GM21717 (cell line): ENCODE data around the gene ADGRD1.

Experiments used
- ATAC-seq: cut with Tn5 transposase; IDR thresholded peaks from one replicate; pipeline ENCODE4 v1.9.1; 2021; ENCODE audit warnings: mild to moderate bottlenecking, moderate library complexity; ENCODE audit not compliant: unreplicated experiment

ADGRD1 gene

GRCh38 chr12:131085816-131086591, 132.3 kb downstream of the ADGRD1 start:
- ATAC-seq: no peak

GRCh38 chr12:131087302-131087818, 133.7 kb downstream of the ADGRD1 start:
- ATAC-seq: no peak

- no peak for ATAC-seq
Observed at GRCh38 chr12:131087991-131088700, 134.4 kb downstream of the ADGRD1 start.

DNA sequence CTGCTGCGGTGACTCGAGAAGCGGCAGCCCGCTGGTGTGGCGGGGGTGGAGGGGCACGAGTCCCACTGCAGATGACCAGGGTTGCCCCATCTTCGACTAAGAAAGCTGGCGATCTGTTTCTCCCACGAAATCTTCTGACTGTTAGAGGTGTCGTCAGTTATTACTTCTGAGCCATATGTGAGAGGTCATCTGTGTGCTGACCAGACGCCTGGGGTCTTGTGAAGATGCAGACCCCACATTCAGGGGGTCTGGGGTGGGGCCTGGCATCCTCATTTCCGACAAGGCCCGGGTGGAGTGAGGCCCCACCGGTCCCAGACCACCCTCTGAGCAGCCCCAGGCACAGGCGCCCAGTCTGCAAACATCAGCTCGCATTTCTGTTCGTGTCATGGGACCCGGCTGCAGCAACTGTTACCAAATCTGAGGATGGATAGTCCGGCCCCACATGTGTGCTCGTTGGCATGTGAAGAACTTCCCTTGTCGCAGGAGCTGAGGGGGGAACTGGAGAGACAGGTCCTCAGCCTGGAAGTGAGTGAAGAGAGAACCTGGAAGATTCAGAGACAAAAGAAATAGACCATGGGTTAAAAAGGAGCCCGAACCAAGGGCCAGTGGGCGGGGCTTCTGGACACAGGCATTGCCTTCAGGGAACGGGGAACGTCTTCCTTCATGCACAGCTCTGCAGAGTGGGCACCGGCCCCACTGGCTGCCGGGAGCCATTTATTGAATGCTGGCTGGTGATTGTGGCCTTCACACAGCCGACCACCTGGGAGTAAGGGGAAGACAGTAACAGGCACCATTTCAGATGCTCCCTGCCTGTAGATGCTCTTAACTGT, 135.2 kb downstream of the ADGRD1 start:
- no peak for ATAC-seq

GRCh38 chr12:131089531-131090273, 136.0 kb downstream of the ADGRD1 start:
- ATAC-seq: no peak

GRCh38 chr12:131090274-131091210, 136.8 kb downstream of the ADGRD1 start:
- ATAC-seq: no peak

GRCh38 chr12:131091413-131091975, 137.8 kb downstream of the ADGRD1 start:
- no peak for ATAC-seq

GRCh38 chr12:131091976-131092691, 138.4 kb downstream of the ADGRD1 start:
- no peak for ATAC-seq

DNA sequence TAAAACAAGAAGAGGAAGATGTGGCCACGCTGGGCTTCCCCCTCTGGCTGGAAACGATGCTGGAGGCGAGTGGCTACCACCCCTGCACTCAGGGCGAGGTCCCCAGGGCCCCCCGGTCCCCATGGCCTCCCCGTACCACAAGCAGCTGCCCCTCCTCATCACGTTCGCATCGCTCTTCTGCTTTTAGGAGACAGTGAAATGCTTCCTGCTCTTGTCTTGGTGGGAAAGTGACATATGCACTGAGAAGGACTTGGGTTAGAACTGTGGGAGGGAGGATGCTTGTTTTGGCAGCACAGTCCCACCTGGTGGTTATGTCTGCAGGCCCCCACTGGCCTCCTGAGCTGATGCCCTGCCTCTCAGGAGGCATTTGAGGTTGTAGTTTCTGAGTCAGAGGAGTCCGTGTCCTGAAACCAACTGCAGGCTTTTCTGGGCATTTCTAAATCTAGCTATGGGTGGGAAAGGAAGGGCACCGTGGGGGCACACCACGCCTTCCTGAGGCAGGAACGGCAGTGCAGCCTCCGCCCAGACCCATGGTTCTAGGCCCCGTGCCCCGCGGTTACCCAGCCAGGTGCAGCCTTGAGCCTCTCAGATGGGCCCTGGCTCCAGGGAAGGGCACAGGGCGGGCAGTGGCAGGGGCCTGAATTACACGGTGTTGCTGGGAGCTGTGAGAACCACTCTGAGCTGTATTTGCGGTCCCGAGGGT, 139.3 kb downstream of the ADGRD1 start:
- ATAC-seq: peak; percentile 56

DNA sequence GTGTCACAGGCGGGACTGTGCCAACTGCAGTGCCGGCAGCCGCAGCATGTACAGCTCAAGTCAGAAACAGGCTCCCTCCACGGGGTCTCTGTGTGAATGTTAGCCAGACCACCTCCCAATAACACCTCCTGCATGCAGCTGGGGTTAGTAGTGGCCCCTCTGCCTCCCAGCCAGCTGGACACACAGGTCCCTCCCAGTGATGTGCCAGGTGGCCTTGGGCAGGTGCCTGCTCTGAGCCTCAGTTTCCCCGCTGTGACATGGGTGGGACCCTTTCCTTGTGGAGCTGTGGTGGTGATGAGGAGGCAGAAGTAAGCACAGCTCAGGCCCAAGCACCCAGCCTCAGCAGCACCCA, 139.9 kb downstream of the ADGRD1 start:
- no peak for ATAC-seq

GRCh38 chr12:131093971-131094830, 140.5 kb downstream of the ADGRD1 start:
- ATAC-seq: no peak

DNA sequence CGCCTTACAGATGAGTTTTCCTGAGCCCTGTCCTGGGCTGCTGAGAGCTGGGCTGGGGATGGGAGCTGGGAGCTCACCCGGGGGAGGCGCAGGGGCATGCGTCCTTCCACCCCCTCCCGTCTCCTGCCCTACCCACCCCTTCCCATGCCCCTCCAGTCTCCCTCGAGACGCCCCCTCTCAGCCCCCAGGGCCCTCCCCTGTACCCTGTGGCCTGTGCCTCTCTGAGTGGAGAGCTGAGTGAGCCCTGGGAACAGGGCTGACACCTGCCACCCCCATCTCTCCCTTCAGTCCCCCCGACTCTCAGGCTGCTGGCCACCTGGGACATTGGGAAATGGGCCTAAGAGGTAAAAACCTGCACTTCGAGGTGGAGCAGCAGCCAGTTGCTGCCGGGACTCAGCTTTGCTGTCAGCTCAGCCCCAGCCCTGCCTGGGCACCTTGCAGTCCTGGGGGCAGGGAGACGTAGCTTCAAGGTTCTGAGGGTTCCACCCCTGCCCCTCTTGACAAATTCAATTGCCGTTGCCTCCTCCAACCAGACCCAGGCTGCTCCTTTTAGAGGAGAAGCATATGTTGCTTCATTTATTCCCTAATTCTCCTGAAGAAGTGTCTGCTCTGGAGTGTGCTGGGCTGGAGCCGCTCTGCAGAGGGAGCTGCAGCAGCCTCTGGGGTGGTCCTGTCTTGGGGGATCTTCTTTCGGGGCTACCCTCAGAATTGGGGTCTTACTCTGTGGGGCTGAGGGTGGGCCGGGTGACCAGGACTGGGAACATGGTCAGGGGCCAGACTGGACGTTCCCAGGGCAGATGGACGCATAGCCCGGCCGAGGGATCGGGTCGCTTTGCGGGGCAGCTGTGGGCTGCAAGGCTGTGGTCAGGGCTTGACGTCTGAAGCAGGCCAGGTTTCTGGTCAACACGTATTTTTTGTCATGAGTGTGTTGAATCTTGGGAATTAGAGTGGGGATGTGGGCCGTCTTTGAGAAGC, 141.4 kb downstream of the ADGRD1 start:
- no peak for ATAC-seq

DNA sequence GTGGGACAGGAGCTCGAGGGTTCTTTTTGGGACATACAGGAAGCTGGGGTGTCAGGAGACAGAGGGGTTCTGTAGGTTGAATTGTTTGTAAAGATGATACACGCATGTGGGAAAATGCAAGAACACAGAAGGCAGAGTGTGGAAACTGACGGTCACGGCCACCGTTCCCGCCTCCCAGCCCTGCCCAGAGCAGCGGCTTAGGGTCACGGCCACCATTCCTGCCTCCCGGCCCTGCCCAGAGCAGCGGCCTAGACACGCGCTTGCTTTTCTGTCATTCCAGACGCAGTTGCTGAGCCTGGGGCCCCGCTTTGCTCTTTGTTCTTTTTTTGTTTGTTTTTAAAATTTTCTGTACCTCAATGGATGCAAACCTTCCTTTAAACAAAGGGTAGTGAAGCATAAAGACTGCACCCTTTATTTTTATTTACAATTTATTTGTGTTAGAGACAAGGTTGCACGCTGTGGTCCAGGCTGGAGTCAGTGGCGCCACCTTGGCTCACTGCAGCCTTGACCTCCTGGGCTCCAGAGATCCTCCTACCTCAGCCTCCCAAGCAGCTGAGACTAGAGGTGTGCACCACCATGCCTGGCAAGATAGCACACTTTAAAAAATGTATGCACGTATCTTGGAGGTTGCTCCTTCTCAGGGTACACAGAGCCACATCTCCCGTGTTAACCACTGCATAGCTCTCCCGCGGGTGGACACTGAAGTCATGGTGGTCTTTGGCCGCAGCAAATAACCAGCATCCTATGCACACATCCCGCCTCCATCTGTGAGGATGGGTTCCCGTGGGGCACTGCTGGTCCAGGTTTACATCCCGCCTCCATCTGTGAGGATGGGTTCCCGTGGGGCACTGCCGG, 142.3 kb downstream of the ADGRD1 start:
- no peak for ATAC-seq

DNA sequence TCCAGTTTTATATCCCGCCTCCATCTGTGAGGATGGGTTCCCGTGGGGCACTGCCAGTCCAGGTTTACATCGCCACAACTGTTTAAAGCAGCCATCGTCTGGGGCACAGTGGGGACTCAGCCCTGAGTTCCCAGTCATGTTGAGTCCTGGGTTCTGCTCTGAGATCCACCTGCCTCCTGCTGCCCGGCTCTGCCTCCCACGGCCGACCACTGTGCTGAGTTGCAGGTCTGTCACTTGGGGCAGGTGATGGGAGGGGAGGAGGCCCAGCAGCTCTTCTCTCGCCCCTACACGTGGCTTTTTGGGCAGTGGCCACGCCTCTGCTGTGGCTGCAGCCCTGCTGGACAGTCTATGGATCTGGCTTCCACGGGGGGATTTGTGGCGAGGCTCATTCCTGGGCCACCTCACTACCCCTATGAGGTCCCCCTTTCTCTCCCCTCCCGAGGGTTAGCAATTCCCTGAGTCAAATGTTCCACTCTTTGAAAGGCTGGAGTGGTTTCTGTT, 143.0 kb downstream of the ADGRD1 start:
- ATAC-seq: no peak
